GM19025 (cell line): ENCODE measurements around the gene RXRA.

Source experiments
- ATAC-seq: cut with Tn5 transposase; IDR thresholded peaks from one replicate; pipeline ENCODE4 v1.9.1; 2021; ENCODE audit warnings: mild to moderate bottlenecking, low read depth, moderate library complexity; ENCODE audit not compliant: unreplicated experiment

Gene RXRA

GRCh38 chr9:134425401-134425800 is 99.1 kb downstream of the RXRA start:
- no peak for ATAC-seq

- no peak for ATAC-seq
Observed at GRCh38 chr9:134425812-134426211, 99.6 kb downstream of the RXRA start.

GRCh38 chr9:134426436-134426835 is 100.2 kb downstream of the RXRA start:
- ATAC-seq: no peak

DNA sequence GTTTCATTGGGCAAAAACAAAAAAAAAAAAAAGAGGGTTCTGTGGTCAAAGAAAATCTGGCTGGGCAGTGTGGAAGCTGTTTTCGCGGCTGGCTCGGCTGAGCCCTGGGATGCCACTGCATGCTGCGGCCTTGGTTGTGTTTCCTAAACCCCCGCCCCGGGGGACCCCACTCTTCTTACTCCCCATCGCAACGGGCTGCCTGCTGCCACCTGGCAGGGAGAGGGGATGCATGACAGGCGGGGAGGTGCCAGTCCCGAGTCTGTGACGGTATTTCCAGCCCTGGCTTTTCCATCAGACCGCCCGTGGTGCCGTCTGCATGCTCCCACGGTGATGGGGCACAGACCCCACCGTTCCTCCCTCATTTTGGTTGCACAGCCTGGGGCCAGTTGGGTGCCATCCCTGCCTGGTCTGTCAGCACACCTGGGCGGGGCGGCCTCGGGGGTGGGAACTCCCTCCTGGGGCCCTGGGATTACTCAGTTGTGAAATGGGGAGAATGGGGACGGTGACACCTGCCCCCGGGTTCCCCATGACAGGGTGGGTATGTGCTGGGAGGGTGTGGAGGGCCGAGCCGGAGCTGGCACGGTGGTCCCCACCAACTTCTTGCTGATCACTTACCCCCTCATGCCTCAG is 101.0 kb downstream of the RXRA start:
- no peak for ATAC-seq

GRCh38 chr9:134428559-134428958 is 102.3 kb downstream of the RXRA start:
- no peak for ATAC-seq

- no peak for ATAC-seq
Observed at GRCh38 chr9:134429007-134429406, 102.8 kb downstream of the RXRA start.

- ATAC-seq: no peak
Observed at GRCh38 chr9:134429481-134429880, 103.2 kb downstream of the RXRA start.

DNA sequence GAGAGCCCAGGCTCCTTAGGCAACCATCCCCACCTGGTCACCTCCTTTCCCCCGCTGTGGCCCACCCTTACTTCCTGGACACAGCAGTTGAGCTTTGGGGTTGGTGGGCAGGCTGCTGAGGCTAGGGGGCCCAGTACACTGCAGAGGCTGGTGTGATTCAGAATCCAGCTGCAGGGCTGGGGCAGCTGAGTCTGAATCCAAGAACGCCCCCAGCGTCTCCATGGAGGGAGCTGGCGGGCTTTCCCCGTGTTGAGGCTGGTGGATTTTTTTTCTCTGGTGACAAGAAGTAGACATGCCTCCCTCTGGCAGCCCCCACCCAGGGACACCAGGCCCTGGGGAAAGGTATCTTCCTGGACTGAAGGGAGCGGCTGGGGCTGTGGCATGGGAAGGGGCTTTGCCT is 104.8 kb downstream of the RXRA start:
- ATAC-seq: no peak

DNA sequence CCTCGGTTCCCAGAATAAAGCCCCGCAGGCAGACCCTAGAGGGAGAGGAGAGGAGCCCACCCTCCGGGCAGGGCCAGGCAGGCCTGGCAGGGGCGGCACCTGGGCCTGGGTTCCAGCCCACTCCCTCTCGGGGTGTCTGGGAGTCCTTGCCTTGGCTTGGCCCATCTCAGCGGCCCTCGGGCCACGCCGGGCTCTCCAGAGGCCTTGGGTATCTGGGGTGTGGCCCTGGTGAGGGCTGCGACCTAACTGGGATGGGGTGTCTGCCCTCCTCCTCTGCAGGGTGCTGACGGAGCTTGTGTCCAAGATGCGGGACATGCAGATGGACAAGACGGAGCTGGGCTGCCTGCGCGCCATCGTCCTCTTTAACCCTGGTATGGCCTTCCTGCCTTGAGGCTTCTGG is 105.4 kb downstream of the RXRA start:
- no peak for ATAC-seq

DNA sequence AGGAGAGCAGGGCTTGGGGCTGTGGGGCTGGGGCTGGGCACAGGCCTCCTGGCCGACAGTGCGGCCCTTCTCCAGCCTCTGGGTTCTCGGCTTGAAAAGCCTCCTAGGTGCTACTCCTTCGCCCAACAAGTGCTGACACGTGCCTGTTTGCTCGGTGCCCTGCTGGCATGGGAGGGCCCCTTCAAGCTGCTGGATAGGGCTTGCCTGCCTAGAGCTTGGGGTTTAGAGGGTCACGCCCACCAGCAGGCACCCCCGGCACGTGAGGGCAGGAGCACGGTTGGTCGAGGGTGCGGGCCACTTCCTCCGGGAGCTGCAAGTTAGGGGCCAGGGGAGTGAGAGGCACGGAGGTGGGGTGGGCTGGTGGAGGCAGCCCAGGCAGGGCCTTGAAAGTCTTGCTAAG is 106.2 kb downstream of the RXRA start:
- ATAC-seq: no peak

DNA sequence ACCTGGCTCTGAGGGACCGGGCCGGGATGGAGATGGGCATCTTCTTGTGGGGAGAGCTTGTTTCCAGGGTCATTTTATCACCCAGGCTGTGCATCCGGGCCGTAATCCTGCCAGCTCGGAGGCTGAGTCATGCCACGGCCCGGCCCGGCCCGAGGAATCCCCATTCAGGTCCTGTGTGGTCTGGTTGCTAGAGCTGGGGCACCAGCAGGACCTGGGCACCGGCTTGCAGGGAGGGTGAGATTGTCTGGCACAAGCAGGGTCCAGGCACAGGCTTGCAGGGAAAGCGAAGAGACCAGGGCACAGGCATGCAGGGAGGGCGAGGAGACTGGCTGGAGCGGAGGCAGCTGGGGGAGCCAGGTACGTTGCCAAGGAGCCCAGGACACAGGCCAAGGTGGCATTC is 106.8 kb downstream of the RXRA start:
- no peak for ATAC-seq

GRCh38 chr9:134433909-134434882 is 107.9 kb downstream of the RXRA start:
- no peak for ATAC-seq

- no peak for ATAC-seq
Observed at GRCh38 chr9:134434894-134435506, 108.7 kb downstream of the RXRA start.

GRCh38 chr9:134435550-134436378 is 109.5 kb downstream of the RXRA start:
- ATAC-seq: no peak

- ATAC-seq: no peak
Observed at GRCh38 chr9:134436379-134436762, 110.1 kb downstream of the RXRA start.

DNA sequence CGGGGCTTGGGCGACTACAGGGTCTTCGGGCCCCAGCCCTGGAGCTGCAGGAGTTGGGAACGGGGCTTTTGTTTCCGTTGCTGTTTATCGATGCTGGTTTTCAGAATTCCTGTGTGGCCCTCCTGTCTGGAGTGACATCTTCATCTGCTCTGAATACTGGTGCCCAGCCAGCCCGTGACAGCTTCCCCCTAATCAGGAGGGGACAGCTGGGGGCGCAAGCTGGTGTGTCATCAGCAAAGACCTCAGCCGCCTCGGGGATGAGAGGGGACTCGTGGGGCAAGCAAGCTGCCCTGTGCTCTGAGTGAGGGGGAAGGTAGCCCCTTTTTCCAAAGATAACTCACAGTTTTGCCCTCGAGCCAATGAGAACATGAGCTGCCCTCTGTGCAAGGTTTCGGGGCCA is 110.7 kb downstream of the RXRA start:
- ATAC-seq: no peak

DNA sequence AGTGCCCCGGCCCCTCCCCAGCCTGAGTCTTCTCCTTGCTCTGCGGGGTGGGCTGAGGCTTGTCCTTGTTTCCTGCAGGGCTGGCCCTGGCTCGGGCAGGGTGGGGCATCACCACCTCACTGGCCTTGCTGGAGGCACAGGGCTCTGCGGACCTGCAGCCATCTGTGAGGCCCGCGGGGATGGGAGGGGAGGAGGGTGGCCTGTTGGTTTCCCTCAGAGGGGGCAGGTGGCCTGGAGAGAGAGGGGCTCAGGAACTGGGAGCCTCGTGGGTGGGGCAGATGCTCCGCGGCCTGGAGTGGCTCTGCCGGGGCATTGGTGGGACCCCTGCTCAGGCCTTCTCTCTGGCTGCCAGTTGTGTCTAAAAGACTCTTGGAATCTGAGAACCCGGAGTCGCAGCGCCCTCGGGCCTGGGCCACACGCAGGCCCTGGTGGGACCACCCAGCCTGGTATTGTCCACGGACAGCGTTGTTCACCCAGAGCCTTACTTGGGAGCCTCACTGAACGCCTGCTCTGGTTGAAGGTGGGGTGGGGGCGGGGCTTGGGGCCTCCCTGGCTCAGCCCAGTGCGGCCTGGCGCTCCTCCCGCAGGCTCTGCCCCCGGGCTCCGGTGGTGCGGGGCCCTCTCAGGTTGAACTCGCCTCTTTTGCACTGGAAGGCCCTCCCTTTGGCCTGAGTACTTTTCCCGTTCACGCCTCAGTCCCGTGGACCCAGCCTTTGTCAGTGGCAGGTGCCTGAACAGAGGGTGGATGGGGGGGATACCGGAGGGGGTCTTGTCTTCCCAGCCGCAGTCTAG is 111.3 kb downstream of the RXRA start:
- no peak for ATAC-seq

DNA sequence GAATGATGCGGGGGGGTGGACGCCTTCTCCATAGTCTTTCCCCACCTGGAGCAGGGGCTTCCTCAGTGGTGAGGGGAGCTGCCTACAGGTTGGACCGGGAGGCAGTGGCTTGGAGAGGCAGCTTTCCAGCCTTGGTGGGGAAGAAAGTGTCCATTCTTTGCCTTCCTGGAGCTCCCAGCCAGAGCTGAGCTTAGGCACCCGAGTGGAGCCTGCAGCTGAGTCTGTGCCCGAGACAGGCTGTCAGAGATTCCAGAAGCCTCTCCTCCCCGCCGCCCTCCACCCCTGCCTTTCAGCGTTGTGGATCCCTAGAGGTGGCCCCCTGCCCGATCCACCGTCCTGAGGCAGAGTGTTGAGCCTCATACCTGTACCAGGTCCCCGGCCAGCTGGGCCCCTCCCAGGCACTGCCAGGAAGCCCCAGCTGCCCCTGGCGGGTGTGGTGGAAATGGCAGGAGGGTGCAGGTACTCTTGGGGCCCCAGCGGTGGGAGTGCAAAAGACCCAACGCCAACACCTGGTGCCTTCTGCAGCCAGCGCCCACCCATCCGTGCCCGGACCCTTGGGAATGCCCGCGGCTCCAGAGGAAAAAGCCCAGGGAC is 112.0 kb downstream of the RXRA start:
- ATAC-seq: no peak

- ATAC-seq: no peak
Observed at GRCh38 chr9:134439368-134439784, 113.1 kb downstream of the RXRA start.
